Upper lobe of right lung (tissue), 1 donor: ENCODE data around the gene CFL2. TPM values are rescaled to one million over a fixed set of nuclear protein-coding genes. Genes with fewer than 3 reads are reported as not detected.
A peak's percentile ranks its signal among the peaks of the same experiment; 100 is the strongest.
"Not testable (repeated sequence)": the region's sequence is repeated elsewhere in the genome, so short reads cannot be mapped to it uniquely, and the experiment has no call there.

Experiments
- ATAC-seq: fragments of 200-7000 bp; cut with Tn5 transposase; one replicate; pipeline ENCODE4 v1.9.1; 2020; ENCODE audit warnings: mild to moderate bottlenecking, moderate library complexity
- DNase-seq: peaks from one replicate; pipeline ENCODE4 v3.0.0-alpha.2; 2020
- H3K27ac ChIP-seq: fragments of 200-600 bp; one replicate; pipeline ENCODE4 v1.8.0; 2022
- H3K27me3 ChIP-seq: fragments of 200-600 bp; one replicate; pipeline ENCODE4 v1.8.0; 2022; ENCODE audit warnings: mild to moderate bottlenecking
- H3K36me3 ChIP-seq: fragments of 200-600 bp; one replicate; pipeline ENCODE4 v1.8.0; 2022
- H3K4me1 ChIP-seq: fragments of 200-600 bp; one replicate; pipeline ENCODE4 v1.8.0; 2022
- H3K4me3 ChIP-seq: fragments of 200-600 bp; one replicate; pipeline ENCODE4 v1.8.0; 2022; ENCODE audit warnings: mild to moderate bottlenecking
- H3K9me3 ChIP-seq: fragments of 200-600 bp; one replicate; pipeline ENCODE4 v1.8.0; 2022
- intact Hi-C: fragments of 100-400 bp; cut with DNase I; formaldehyde crosslinking; loops from one replicate; pipeline ENCODE4 v1.11.0; 2022
- total RNA-seq: library from RNA; stranded (reverse); fragmentation: NEBNext Ultra II Directional; extraction: Animal tissue kit (Norgen Biotek cat#: 25700); gene quantifications from one replicate; pipeline ENCODE4 v1.2.1, GENCODE V29; 2021
- TF ChIP-seq, protein P1 (sequence below): fragments of 200-600 bp; IDR thresholded peaks from one replicate; pipeline ENCODE4 v1.8.0; 2022; ENCODE audit warnings: antibody characterized with exemption
- donor health status: DM: no; HTN: yes; CAD: no; lungs with severe emphysema.

The CFL2 gene
- total RNA-seq, 1 donor from 2014 or later: 56.5 TPM

DNA sequence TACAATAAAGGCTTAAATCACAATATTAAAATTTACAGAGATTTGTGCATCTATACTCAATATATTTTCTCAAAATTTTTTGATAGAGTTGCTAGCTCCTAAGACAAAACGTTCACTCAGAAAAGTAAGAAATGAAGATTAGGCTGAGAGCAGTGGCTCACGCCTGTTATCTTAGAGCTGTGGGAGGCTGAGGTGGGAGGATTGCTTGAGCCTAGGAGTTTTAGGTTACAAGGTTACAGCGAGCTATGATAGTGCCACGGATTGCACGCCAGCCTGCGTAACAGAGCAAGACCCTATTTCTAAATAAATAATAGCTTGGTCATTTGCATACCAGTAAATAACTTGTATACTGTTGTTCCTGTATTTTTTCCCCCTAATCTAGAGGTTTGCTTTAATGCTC, 35.0 kb upstream of the CFL2 start:
- Histone ChIP-seq H3K36me3 (peaks cover 23% of the 10 kb centered on the region), H3K27me3 (no peaks in the 10 kb centered on the region), H3K4me1 (no peaks in the 10 kb centered on the region), H3K9me3 (no peaks in the 10 kb centered on the region), H3K27ac (no peak overlapping the region), H3K4me3 (no peak overlapping the region)
- intact Hi-C loops: no loop called here
- no peak for DNase-seq
- TF ChIP-seq, protein P1, sequence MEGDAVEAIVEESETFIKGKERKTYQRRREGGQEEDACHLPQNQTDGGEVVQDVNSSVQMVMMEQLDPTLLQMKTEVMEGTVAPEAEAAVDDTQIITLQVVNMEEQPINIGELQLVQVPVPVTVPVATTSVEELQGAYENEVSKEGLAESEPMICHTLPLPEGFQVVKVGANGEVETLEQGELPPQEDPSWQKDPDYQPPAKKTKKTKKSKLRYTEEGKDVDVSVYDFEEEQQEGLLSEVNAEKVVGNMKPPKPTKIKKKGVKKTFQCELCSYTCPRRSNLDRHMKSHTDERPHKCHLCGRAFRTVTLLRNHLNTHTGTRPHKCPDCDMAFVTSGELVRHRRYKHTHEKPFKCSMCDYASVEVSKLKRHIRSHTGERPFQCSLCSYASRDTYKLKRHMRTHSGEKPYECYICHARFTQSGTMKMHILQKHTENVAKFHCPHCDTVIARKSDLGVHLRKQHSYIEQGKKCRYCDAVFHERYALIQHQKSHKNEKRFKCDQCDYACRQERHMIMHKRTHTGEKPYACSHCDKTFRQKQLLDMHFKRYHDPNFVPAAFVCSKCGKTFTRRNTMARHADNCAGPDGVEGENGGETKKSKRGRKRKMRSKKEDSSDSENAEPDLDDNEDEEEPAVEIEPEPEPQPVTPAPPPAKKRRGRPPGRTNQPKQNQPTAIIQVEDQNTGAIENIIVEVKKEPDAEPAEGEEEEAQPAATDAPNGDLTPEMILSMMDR: no peak
- ATAC-seq: no peak

DNA sequence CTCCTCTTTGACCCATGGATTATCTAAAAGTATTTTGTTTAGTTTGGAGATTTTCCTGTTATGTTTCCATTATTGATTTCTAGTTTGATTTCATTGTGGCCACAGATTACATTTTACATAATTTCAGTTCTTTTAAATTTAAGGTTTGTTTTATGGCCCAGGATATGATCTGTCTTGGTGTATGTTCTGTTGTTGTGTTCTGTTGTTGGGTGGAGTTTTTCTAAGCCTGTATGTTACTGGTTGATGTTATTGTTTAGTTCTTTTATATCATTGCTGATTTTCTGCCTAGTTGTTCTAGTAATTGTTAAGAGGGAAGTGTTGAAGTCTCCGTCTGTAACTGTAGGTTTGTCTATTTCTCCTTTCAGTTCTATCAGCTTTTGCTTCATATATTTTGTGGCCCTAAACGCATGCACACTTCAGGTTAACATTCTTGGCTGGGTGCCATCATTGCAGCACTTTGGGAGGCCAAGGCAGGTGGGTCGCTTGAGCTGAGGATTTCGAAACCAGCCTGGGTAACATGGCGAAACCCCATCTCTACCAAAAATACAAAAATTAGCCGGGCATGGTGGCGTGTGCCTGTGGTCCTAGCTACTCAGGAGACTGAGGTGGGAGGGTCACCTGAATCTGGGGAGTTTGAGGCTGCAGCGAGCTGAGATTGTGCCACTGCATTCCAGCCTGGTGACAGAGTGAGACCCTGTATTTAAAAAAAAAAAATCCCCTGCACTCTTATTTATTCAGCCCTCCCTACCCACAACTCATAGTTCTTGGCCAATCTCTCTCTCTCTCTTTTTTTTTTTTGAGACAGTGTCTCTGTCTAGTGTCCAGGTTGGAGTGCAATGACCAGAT, 28.1 kb upstream of the CFL2 start:
- no peak for ATAC-seq
- Histone ChIP-seq H3K27me3 (no peaks in the 10 kb centered on the region), H3K27ac (no peak overlapping the region), H3K4me1 (no peaks in the 10 kb centered on the region), H3K36me3 (no peaks in the 10 kb centered on the region), H3K4me3 (no peak overlapping the region), H3K9me3 (no peaks in the 10 kb centered on the region)
- TF ChIP-seq, protein P1: no peak
- intact Hi-C loops: no loop called here
- no peak for DNase-seq

DNA sequence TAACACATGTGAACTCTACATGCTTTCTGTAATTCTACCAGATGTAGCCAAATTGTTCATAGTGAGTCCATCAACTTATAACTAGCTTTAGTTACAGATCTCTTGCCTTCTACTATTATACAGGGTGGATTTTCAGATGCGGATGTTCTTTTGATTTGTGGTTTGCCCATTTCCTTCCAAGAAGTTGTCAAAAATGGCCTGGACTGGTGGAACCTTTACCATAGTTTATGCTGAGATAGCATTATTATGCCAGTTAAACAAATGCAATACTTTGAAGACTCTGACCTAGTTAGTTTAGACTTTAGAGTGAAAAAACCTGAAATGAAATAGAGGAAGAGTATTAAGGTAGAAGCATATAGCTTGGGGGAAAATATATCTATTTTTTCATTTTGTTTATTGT, 27.4 kb upstream of the CFL2 start:
- Histone ChIP-seq H3K36me3 (no peaks in the 10 kb centered on the region), H3K27me3 (no peaks in the 10 kb centered on the region), H3K4me1 (no peaks in the 10 kb centered on the region), H3K4me3 (no peak overlapping the region), H3K9me3 (no peaks in the 10 kb centered on the region), H3K27ac (no peak overlapping the region)
- intact Hi-C loops: no loop called here
- TF ChIP-seq, protein P1: no peak
- DNase-seq (no peak), ATAC-seq (no peak)

DNA sequence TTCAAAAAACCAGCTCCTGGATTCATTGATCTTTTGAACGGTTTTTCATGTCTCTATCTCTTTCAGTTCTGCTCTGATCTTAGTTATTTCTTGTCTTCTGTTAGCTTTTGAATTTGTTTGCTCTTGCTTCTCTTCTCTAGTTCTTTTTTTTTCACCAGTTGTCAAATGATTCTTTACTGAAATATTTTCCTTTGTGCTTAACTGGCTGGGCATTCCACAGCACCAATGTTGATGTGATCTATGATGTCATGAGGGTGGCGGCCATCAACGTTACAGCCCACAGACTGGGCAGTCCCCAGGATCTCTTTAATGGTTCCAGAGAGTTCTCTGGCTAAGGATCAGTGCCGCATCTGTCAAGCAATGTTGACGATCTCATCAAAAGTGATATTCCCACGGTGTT, 25.7 kb upstream of the CFL2 start:
- ATAC-seq, H3K27me3 ChIP-seq, H3K27ac ChIP-seq, H3K9me3 ChIP-seq, DNase-seq, H3K36me3 ChIP-seq, intact Hi-C loops, H3K4me3 ChIP-seq, H3K4me1 ChIP-seq: not testable (repeated sequence)

DNA sequence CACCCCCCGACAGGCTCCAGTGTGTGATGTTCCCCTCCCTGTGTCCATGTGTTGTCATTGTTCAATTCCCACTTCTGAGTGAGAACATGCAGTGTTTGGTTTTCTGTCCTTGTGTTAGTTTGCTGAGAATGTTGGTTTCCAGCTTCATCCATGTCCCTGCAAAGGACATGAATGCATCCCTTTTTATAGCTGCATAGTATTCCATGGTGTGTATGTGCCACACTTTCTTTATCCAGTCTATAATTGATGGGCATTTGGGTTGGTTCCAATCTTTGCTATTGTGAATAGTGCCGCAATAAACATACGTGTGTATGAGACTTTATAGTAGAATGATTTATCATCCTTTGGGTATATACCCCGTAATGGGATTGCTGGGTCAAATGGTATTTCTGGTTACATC, 22.7 kb upstream of the CFL2 start:
- H3K4me3 ChIP-seq, DNase-seq, H3K9me3 ChIP-seq, H3K27ac ChIP-seq, intact Hi-C loops, H3K4me1 ChIP-seq, ATAC-seq, H3K27me3 ChIP-seq, H3K36me3 ChIP-seq: not testable (repeated sequence)

DNA sequence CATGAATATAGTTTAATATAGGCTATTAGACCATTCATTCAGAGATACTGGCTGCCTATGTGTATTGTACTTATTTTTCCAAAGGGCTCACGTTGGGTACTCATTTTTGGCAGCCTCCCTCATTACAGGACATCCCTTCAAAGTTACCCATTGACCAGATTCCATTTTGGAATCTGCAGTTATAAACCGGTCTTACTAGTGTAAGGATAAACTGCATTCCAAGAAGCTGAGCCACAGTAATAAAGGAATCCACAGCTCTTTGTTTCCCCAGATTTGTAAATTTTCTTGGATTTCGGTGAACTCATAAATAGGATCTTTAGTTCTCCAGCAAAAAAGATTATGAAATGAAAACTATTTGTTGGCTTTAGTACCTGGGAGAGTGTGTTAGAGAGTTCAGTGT, 18.9 kb upstream of the CFL2 start:
- DNase-seq: no peak
- no peaks in the 10 kb centered on the region for H3K27me3 ChIP-seq
- H3K27ac ChIP-seq: no peak overlapping the region
- ATAC-seq: peak; percentile 25
- no peaks in the 10 kb centered on the region for H3K9me3 ChIP-seq
- no peaks in the 10 kb centered on the region for H3K36me3 ChIP-seq
- no peaks in the 10 kb centered on the region for H3K4me1 ChIP-seq
- no peak overlapping the region for H3K4me3 ChIP-seq
- TF ChIP-seq, protein P1: no peak
- intact Hi-C loops: no loop called here

DNA sequence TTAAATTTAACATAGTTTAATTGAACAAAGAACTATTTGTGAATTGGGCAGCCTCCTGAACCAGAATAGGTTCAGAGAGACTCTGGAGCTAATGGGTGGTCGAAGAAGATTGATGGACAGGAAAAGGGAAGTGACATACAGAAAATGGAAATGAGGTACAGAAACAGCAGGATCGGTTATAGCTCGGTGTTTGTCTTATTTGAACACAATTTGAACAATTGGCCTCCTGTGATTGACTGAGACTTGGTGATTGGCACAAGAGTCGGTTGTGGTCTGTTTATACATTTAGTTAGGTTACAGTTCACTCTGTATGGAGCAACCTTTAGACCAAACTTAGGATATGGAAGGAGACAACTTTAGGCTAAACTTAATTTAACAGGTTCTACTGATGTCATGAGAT, 18.4 kb upstream of the CFL2 start:
- no peak overlapping the region for H3K4me3 ChIP-seq
- no peak for DNase-seq
- no peak for ATAC-seq
- intact Hi-C loops: no loop called here
- H3K27ac ChIP-seq: no peak overlapping the region
- H3K9me3 ChIP-seq: no peaks in the 10 kb centered on the region
- H3K4me1 ChIP-seq: no peaks in the 10 kb centered on the region
- H3K27me3 ChIP-seq: no peaks in the 10 kb centered on the region
- no peaks in the 10 kb centered on the region for H3K36me3 ChIP-seq
- TF ChIP-seq, protein P1: no peak
